GM19238 (cell line): ENCODE results near the gene BLOC1S3.

Source experiments
- DNase-seq: peaks from one replicate; pipeline ENCODE4 v3.0.0; 2011; ENCODE audit warnings: low spot score; ENCODE audit not compliant: insufficient read length

BLOC1S3 gene, protein sequence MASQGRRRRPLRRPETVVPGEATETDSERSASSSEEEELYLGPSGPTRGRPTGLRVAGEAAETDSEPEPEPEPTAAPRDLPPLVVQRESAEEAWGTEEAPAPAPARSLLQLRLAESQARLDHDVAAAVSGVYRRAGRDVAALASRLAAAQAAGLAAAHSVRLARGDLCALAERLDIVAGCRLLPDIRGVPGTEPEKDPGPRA

GRCh38 chr19:45178262-45179071, at the start of gene BLOC1S3:
BLOC1S3 (plus strand) TSS chr19:45178784; CDS start chr19:45179297, 513 bp downstream.
- peak; percentile 97 for DNase-seq

- no peak for DNase-seq
These were observed 49.8 kb upstream of the BLOC1S3 start for GRCh38 chr19:45128806-45129205.

DNA sequence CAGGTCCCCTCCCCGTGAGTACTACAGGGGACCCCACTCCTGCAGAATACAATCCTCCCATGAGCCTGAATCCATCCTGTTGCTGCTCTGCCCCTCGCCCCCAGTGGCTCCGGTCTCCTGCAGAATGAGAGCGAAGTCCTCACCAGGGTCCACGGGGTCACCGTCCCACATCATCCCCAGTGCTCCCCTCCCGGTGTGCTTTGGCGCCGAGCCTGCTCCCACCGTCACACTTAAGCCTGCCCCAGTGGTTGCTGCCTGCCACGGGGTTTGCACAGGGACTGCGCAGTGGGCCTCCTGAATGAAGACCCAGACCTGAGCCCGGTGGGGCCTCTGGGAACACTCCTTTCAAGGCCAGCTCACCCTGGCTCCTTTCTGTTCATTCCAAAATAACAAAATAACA, 48.3 kb upstream of the BLOC1S3 start:
- no peak for DNase-seq

- DNase-seq = no peak
These were observed 47.5 kb upstream of the BLOC1S3 start for GRCh38 chr19:45130888-45131615.

GRCh38 chr19:45133661-45134060, 44.9 kb upstream of the BLOC1S3 start:
- no peak for DNase-seq

DNA sequence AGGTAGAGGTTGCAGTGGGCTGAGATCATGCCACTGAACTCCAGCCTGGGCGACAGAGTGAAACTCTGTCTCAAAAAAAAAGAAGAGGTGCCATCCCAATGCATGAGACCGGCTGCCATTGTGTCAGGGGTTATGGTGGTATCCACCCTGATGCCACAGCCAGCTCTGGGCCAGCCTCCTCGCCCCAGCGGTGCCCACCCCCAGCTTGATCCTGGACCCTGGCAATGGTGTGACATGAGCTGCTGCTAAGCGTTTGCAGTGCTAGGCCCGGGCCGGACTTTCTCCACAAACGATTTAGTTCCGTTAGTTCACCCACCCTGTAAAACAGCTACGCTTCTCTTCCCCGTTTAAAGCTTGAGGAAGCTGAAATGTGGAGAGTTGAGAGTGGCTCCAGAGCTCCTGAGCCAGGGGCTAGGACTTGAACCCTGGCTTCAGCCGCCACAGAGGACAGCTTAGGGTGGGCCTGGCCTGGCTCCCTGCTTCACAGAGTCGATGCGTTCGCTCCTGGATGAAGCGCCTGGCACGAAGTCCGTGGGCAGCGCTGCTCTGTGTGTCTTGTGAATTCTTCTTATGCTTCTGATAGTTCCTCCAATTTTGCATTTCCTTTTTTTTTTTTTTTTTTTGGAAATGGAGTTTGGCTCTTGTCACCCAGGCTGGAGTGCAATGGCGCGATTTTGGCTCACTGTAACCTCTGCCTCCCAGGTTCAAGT, 43.3 kb upstream of the BLOC1S3 start:
- DNase-seq = no peak

DNA sequence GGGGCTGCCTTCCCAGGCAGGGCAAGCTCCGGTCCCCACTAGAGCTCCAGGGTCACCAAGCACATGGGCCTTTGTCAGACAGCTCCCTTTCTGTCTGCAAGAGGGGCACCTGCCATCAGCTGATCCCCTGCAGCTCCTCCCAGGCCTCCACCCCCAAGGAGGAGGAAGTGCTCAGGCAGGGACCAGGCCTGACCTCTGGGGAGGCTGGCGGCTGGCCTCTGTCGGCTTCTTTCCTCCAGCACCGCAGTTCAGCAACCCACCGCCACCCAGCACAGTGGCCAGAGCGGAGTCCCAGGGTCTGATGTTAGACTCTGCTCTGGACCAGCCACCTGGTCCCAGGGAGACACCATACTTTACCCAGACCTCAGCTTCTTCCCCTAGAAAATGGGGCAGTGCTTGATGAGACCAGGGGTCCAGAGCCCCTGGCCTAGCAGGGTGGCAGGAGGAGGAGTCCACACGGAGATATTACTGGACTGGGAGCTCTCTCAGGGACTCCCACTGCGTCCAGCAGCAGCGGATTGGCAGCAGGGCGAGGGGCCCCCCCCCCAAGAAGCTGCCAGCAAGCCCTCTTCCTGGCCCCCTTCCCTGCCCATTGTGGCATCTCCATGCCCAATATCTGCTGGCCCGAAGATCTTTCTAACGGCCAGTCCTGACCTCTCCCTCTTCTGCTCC, 41.9 kb upstream of the BLOC1S3 start:
- peak; percentile 72 for DNase-seq

- peak; percentile 92 for DNase-seq
These were observed 41.3 kb upstream of the BLOC1S3 start for GRCh38 chr19:45137179-45137761.

DNA sequence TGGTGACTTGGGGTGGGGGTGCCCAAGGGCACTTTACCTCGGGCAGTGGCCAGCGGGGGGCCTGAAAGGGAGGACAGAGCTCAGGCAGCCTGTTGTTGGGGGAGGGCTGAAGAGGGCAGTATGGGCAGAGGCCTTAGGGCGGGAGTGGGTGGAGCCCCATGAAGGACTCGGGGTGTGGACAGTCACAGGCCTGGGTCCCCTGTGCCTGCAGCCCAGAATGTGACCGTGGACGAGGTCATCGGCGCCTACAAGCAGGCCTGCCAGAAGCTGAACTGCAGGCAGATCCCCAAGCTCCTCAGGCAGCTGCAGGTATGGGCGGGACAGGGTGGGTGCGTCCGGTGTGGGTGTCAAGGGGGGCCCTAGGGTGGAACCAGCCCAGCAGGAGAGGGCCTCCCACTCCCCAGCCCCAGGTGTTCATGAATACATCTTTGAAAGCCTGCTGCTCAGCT, 40.3 kb upstream of the BLOC1S3 start:
- no peak for DNase-seq

DNA sequence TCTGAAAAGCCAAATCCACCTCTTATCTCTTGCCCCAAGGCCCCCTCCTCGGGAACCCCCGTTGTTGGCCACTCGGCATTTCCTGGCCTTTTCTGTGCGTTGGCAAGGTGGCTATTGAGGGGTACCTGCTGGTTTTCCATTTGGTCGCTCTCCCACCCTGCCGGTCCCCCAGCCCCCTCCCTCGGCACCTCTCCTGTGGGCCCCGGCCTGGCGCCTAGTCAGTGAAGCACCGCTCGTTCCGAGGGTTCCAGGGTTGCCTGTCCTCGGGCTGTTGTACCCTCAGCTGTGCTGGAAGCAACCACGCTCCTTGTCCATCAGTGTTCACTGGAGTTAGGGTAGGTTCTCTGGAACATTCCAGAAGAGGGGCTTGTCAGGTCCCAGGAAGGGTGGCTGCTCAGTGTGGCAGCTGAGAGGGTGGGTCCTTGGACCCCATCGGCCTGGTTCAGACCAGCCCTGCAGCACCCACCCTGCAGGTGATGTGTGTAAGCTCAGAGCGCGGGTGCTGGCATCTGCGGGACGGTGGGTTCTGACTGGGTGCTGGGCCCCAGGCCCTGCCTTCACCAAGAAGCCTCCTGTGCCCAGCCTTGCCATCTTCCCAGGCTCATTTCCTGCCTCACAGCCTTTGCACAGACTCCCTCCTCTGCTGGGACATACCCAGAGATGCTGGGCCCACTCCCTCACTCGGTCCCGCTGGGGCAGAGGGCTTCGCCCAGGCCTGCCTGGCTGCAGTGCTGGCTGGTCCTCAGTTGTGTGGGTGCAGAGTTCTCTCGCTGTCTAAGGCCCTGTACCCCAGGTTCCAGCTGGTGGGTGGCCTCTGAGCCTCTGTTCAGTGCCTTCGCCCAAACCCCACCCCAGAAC, 39.1 kb upstream of the BLOC1S3 start:
- DNase-seq = no peak

DNA sequence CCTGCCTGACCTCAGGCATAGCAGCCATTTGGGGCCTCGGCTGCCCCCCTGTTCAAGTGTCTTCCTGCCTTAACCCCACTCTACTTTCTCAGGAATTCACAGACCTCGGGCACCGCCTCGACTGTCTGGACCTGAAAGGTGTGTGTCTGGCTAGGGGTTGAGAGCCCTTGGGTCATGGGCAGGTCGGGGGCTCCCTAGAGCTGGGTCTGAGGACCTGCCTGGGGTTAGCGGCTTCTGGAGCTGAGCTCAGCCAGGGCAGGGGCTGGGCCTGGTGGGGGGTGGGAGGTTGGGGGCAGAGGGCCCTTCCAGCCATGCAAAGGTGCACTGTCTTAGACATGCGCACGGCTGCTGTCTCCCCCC, 38.5 kb upstream of the BLOC1S3 start:
- DNase-seq = no peak

GRCh38 chr19:45140533-45140932, 38.1 kb upstream of the BLOC1S3 start:
- no peak for DNase-seq

- no peak for DNase-seq
These were observed 37.2 kb upstream of the BLOC1S3 start for GRCh38 chr19:45141203-45141900.

GRCh38 chr19:45142016-45142725, 36.4 kb upstream of the BLOC1S3 start:
- no peak for DNase-seq

DNA sequence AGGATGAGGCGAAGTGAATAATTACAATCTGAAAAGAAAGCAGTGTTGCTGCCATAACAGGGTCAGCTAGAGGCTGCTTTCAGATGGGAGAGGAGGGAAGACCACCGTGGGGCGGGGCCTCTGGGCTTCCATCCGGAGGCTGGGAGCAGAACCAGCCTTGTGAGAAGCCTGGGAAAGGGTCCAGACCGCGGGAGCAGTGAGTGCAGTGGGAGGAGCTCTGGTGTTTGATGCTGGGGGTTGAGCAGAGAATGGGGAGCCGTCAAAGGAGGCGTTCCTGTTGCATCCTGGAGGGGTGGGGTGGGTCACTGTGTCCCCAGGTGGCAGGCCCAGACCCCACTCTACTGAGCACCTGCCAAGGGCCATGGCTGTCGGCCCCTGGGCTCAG, 35.9 kb upstream of the BLOC1S3 start:
- DNase-seq = no peak

DNA sequence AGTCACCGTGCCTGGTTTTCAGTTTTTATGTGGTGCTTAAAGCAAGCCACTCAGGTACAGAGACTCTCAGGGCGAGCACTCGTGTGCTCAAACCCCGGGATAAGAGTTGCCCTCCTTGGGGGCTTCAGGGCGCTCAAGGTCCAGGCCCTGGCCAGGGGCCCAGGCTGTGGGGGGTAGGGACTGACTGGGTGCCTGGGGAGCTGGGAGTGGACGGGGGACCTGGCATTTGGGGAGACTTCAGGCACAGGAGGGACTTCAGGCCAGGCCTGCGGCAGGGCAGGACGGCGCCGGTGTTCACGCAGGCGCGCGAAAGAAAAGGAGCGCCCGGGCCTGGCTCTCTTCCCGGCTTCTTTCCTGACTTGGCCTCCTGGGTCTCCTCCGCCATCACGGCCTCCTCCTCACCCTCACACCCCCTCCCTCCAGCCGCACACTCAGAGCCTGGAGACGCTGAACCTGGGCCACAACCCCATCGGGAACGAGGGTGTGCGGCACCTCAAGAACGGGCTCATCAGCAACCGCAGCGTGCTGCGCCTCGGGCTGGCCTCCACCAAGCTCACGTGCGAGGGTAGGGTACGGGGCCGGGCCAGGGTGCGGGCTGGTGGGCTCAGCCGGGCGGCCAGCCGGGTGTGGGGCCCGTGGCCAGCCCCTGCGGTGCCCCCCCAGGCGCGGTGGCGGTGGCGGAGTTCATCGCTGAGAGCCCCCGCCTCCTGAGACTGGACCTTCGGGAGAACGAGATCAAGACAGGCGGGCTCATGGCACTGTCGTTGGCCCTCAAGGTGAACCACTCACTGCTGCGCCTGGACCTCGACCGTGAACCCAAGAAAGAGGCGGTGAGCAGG, 33.9 kb upstream of the BLOC1S3 start:
- no peak for DNase-seq

DNA sequence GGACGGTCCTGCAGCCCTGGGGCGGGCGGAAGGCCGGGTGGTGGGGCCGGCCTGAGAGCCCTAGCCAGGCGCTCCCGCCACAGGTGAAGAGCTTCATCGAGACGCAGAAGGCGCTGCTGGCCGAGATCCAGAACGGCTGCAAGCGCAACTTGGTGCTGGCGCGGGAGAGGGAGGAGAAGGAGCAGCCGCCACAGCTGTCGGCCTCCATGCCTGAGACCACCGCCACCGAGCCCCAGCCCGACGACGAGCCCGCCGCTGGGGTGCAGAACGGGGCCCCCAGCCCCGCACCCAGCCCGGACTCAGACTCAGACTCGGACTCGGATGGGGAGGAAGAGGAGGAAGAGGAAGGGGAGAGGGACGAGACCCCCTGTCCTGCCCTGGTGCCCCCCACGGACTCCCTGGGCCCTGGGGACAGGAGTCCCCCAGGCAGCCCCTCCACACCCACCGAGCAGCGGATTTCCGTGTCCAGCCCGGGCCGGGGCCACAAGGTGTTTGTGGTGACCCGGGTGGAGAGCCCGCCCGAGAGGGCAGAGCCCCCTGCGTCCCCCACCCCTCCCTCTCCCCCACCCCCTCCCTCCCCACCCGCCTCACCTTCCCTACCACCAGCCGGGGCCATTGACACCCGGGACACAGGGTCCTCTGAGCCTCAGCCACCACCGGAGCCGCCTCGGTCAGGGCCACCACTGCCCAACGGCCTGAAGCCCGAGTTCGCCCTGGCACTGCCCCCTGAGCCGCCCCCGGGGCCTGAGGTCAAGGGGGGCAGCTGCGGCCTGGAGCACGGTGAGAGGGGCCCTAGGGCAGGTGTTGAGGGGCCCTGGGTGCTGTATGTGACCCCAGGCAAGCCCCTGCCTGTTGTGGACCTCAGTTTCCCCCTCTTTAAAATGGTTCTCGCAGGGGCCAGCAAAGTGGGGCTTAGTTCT, 33.1 kb upstream of the BLOC1S3 start:
- DNase-seq = no peak
